Activated CD4-positive, alpha-beta memory T cell treated with anti-CD3 and anti-CD28 coated beads, Interleukin-2, amount 10 ng/mL, durations not matched to agents 7 days and 5 days (primary cell): ENCODE results near the gene DUSP18. TPM values are rescaled to one million over a fixed set of nuclear protein-coding genes. Genes with fewer than 3 reads are reported as not detected.
A peak's percentile ranks its signal among the peaks of the same experiment; 100 is the strongest.

Experiments
- CTCF ChIA-PET: fragments of 350-600 bp; sonication (Branson Sonifier 250); formaldehyde crosslinking; loops from one replicate; lab custom pipeline; 2021; ENCODE audit warnings: antibody characterized with exemption, inconsistent platforms; lab: Charles Lee
- POLR2A ChIA-PET: fragments of 350-600 bp; sonication (Branson Sonifier 250); formaldehyde crosslinking; loops from one replicate; lab custom pipeline; 2021; ENCODE audit warnings: antibody characterized with exemption; lab: Charles Lee
- DNase-seq: peaks from one replicate; pipeline ENCODE4 v3.0.0-alpha.2; 2020
- H3K27ac Mint-ChIP-seq: one replicate; pipeline ENCODE4 v1.8.0; 2021; ENCODE audit warnings: mild to moderate bottlenecking, mixed read lengths
- H3K27me3 Mint-ChIP-seq: one replicate; pipeline ENCODE4 v1.8.0; 2021; ENCODE audit warnings: mixed read lengths
- H3K36me3 Mint-ChIP-seq: one replicate; pipeline ENCODE4 v1.8.0; 2021; ENCODE audit warnings: low read depth, mixed read lengths
- H3K4me1 Mint-ChIP-seq: one replicate; pipeline ENCODE4 v1.8.0; 2021; ENCODE audit warnings: mixed read lengths
- H3K4me3 Mint-ChIP-seq: one replicate; pipeline ENCODE4 v1.8.0; 2021; ENCODE audit warnings: mild to moderate bottlenecking, mixed read lengths
- H3K9me3 Mint-ChIP-seq: one replicate; pipeline ENCODE4 v1.8.0; 2021; ENCODE audit warnings: mixed read lengths
- total RNA-seq, 2 experiments: library from RNA; stranded (reverse); gene quantifications; one replicate each; pipeline ENCODE4 v1.2.3, GENCODE V29; 2021

Gene DUSP18
- total RNA-seq, 2 experiments from 2014 or later: 14.3 to 18.5 TPM

GRCh38 chr22:30673136-30673535 lies 5.5 kb upstream of the DUSP18 start:
- H3K27ac Mint-ChIP-seq: no peak overlapping the region
- no peaks in the 10 kb centered on the region for H3K9me3 Mint-ChIP-seq
- no peak overlapping the region for H3K4me3 Mint-ChIP-seq
- H3K27me3 Mint-ChIP-seq: peaks cover 27% of the 10 kb centered on the region
- peaks cover 6% of the 10 kb centered on the region for H3K4me1 Mint-ChIP-seq
- no peaks in the 10 kb centered on the region for H3K36me3 Mint-ChIP-seq
- no peak for DNase-seq
- CTCF ChIA-PET: no interaction called here
- POLR2A ChIA-PET: no interaction called here

DNA sequence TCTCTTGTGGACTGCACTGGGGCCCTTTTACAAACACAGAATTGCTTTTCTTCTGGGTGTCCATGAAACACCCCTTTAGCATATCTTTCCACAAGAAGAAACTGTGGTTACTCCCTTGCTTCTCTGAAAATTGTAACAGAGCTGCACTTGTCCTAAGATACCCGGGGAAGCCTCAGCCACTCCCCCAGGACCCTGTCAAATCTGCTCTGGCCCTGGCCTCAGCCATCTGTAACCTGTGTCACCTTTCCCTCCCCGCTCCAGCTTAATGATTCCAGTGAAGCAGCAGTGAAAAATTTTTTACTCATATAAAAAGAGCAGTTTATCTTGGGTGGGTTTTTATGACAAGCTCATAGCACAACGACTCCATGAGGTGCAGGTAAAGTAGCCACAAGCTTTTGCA lies 3.4 kb upstream of the DUSP18 start:
- peaks cover 9% of the 10 kb centered on the region for H3K27me3 Mint-ChIP-seq
- peaks cover 15% of the 10 kb centered on the region for H3K4me1 Mint-ChIP-seq
- POLR2A ChIA-PET: interaction anchor here (1.0 kb wide), 1 partner anchor 37 kb away, joined by 4 read pairs; no protein-coding TSS in a partner anchor
- H3K4me3 Mint-ChIP-seq: no peak overlapping the region
- no peaks in the 10 kb centered on the region for H3K9me3 Mint-ChIP-seq
- no peak overlapping the region for H3K27ac Mint-ChIP-seq
- H3K36me3 Mint-ChIP-seq: no peaks in the 10 kb centered on the region
- CTCF ChIA-PET: interaction anchor here (0.7 to 1.1 kb wide), 2 partner anchors 21 to 36 kb away, joined by 3 to 4 read pairs; partner anchors contain the start of gene SLC35E4
- no peak for DNase-seq

GRCh38 chr22:30668386-30668710 lies 673 bp upstream of the DUSP18 start:
- no peak overlapping the region for H3K27ac Mint-ChIP-seq
- no peaks in the 10 kb centered on the region for H3K9me3 Mint-ChIP-seq
- peak overlapping the region; percentile 95 for H3K4me3 Mint-ChIP-seq
- peaks cover 24% of the 10 kb centered on the region for H3K4me1 Mint-ChIP-seq
- DNase-seq: no peak
- peaks cover 8% of the 10 kb centered on the region for H3K36me3 Mint-ChIP-seq
- ChIA-PET POLR2A (interaction anchor here (0.9 to 3.3 kb wide), 6 partner anchors 13 to 301 kb away, joined by 3 to 27 read pairs (median 4); partner anchors contain the start of genes SLC35E4 and TUG1), CTCF (interaction anchor here (0.5 to 3.1 kb wide), 4 partner anchors 17 to 87 kb away, joined by 3 to 20 read pairs (median 5); partner anchors contain the start of gene SLC35E4)
- peaks cover 3% of the 10 kb centered on the region for H3K27me3 Mint-ChIP-seq

DNA sequence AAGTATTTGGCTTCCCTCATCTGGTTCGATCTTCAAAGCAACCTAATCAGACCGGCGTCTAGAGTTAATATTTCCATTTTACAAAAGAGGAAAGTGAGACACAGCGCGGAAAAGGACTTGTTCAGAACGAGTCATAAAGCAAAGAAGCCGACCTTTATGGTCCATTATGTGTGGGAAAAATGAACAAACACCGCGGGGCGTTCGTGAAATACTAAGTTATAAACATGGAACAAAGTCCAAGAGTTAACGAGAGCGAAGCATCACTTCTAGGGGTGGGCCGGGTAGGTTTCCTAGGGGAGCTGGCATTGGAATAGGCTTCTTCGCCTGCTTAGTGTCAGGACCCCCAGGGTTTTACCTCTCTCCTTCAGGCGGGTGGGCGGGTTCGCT lies 575 bp downstream of the DUSP18 start:
- ChIA-PET POLR2A (interaction anchor here (0.7 to 3.3 kb wide), 8 partner anchors 9 to 302 kb away, joined by 3 to 27 read pairs (median 3); partner anchors contain the start of genes SLC35E4 and TUG1), CTCF (interaction anchor here (0.7 to 3.1 kb wide), 6 partner anchors 18 to 646 kb away, joined by 3 to 20 read pairs (median 4); partner anchors contain the start of gene SLC35E4)
- DNase-seq: no peak
- Mint-ChIP-seq H3K4me1 (peaks cover 24% of the 10 kb centered on the region), H3K36me3 (peaks cover 21% of the 10 kb centered on the region), H3K27ac (peak overlapping the region; percentile 81), H3K9me3 (no peaks in the 10 kb centered on the region), H3K27me3 (peaks cover 3% of the 10 kb centered on the region), H3K4me3 (peak overlapping the region; percentile 95)

DNA sequence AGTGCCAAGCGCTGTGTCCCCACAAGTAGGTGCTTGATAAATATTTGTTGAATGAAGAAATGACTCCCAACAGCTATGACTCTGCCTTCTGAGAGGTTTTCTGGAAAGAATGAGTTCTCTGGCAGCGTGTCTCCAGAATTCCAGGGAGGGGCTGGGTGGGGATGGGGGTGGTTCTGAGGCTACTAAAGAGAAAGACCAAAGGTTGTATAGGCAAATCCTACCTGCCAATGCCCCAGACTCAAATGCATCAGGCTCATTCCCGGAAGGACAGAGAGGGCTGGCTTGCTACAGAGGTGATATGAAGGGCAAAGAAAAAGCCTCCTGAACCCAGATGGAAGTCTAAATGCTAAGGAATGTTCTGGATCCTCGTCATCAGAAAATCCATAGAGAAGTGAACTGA lies 1.9 kb downstream of the DUSP18 start:
- peaks cover 3% of the 10 kb centered on the region for H3K27me3 Mint-ChIP-seq
- peaks cover 25% of the 10 kb centered on the region for H3K36me3 Mint-ChIP-seq
- no peak for DNase-seq
- CTCF ChIA-PET: interaction anchor here (2.7 to 3.1 kb wide), 2 partner anchors 31 kb away, joined by 8 to 20 read pairs; partner anchors contain the start of gene SLC35E4
- POLR2A ChIA-PET: no interaction called here
- no peak overlapping the region for H3K27ac Mint-ChIP-seq
- peaks cover 24% of the 10 kb centered on the region for H3K4me1 Mint-ChIP-seq
- peak overlapping the region; percentile 95 for H3K4me3 Mint-ChIP-seq
- no peaks in the 10 kb centered on the region for H3K9me3 Mint-ChIP-seq

DNA sequence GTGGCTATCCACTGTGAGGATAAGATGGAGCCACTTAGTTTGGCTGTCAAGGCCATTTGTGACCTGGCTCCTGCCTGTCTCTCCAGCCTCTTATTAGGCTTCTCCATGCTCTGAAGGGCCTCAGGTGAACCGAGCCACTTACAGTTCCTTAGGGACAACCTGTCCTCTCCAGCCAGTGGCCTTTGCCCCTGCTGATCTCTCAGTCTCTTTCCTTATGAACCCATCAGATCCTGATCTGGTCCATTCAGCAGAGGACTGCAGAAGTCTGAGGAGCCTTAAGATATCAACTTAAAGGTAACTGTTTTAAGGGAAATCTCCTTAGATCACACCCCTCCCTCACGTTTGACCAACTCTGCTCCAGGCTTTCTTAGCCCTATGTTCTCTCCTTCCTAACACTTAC lies 2.4 kb downstream of the DUSP18 start:
- no peak for DNase-seq
- ChIA-PET CTCF (interaction anchor here (2.7 kb wide), 1 partner anchor 30 kb away, joined by 8 read pairs; no protein-coding TSS in a partner anchor), POLR2A (no interaction called here)
- no peak overlapping the region for H3K4me3 Mint-ChIP-seq
- H3K36me3 Mint-ChIP-seq: peaks cover 29% of the 10 kb centered on the region
- no peaks in the 10 kb centered on the region for H3K9me3 Mint-ChIP-seq
- no peak overlapping the region for H3K27ac Mint-ChIP-seq
- H3K4me1 Mint-ChIP-seq: peaks cover 24% of the 10 kb centered on the region
- peaks cover 3% of the 10 kb centered on the region for H3K27me3 Mint-ChIP-seq

GRCh38 chr22:30664798-30665197 lies 2.9 kb downstream of the DUSP18 start:
- Mint-ChIP-seq H3K4me1 (peaks cover 24% of the 10 kb centered on the region), H3K9me3 (no peaks in the 10 kb centered on the region), H3K36me3 (peaks cover 32% of the 10 kb centered on the region), H3K27me3 (peaks cover 3% of the 10 kb centered on the region), H3K4me3 (no peak overlapping the region), H3K27ac (no peak overlapping the region)
- ChIA-PET POLR2A (interaction anchor here (0.6 kb wide), 1 partner anchor 10 kb away, joined by 3 read pairs; no protein-coding TSS in a partner anchor), CTCF (interaction anchor here (2.7 kb wide), 1 partner anchor 30 kb away, joined by 8 read pairs; no protein-coding TSS in a partner anchor)
- no peak for DNase-seq

DNA sequence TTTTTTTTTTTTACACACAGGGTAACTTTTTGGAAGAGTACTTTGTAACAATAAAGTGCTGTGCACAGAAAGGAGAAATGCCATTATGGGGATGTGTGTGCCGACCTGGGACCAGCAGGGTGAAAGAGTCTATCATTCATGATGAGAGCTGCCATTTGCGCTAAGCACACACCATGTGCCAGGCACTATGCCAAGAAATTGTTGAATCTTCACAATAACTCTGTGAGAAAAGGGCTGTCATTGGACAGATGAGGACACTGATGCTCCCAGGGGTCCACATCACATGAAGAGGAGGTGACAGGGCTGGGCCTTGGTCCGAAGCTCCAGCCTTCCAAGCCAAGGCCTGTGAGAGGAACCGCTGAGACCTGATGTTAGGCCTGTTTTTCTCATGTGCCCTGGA lies 5.6 kb downstream of the DUSP18 start:
- no peak overlapping the region for H3K27ac Mint-ChIP-seq
- no peaks in the 10 kb centered on the region for H3K27me3 Mint-ChIP-seq
- H3K9me3 Mint-ChIP-seq: no peaks in the 10 kb centered on the region
- peaks cover 39% of the 10 kb centered on the region for H3K36me3 Mint-ChIP-seq
- ChIA-PET CTCF (no interaction called here), POLR2A (interaction anchor here (2.0 to 3.0 kb wide), 2 partner anchors 12 to 27 kb away, joined by 9 to 18 read pairs; partner anchors contain the start of gene SLC35E4)
- peaks cover 17% of the 10 kb centered on the region for H3K4me1 Mint-ChIP-seq
- no peak for DNase-seq
- H3K4me3 Mint-ChIP-seq: no peak overlapping the region

DNA sequence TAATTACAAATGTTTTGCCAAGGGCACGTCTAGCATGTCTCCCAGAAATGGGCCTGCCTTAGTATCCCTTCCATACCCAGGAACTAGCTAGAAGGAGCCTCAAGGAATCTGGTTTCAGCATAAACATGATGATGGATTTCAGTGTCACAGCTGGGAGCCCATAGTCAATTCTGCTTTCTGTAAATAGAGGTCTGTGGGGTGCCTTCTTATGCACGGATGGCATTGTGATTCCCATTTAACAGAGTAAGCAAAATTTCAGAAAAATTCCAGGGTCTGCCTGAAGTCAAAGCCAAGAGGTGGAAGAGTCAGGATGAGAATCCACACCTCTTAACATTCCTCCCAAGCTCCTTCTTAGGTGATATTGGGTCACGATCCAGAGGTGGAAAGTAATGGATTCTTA lies 12.1 kb downstream of the DUSP18 start:
- H3K27me3 Mint-ChIP-seq: no peaks in the 10 kb centered on the region
- H3K9me3 Mint-ChIP-seq: no peaks in the 10 kb centered on the region
- peaks cover 24% of the 10 kb centered on the region for H3K36me3 Mint-ChIP-seq
- DNase-seq: no peak
- H3K27ac Mint-ChIP-seq: no peak overlapping the region
- ChIA-PET CTCF (interaction anchor here (0.7 to 1.0 kb wide), 2 partner anchors 21 to 100 kb away, joined by 3 to 4 read pairs; no protein-coding TSS in a partner anchor), POLR2A (interaction anchor here (0.6 to 1.4 kb wide), 2 partner anchors 9 to 12 kb away, joined by 3 to 4 read pairs; partner anchors contain the start of gene DUSP18)
- peaks cover 26% of the 10 kb centered on the region for H3K4me1 Mint-ChIP-seq
- H3K4me3 Mint-ChIP-seq: no peak overlapping the region

- DNase-seq: no peak
- Mint-ChIP-seq H3K9me3 (no peaks in the 10 kb centered on the region), H3K4me1 (peaks cover 37% of the 10 kb centered on the region), H3K27ac (no peak overlapping the region), H3K36me3 (peaks cover 16% of the 10 kb centered on the region), H3K4me3 (no peak overlapping the region), H3K27me3 (no peaks in the 10 kb centered on the region)
- ChIA-PET POLR2A (interaction anchor here (1.0 kb wide), 1 partner anchor 426 kb away, joined by 3 read pairs; no protein-coding TSS in a partner anchor), CTCF (no interaction called here)
These were observed 13.3 kb downstream of the DUSP18 start for GRCh38 chr22:30654361-30654760.

DNA sequence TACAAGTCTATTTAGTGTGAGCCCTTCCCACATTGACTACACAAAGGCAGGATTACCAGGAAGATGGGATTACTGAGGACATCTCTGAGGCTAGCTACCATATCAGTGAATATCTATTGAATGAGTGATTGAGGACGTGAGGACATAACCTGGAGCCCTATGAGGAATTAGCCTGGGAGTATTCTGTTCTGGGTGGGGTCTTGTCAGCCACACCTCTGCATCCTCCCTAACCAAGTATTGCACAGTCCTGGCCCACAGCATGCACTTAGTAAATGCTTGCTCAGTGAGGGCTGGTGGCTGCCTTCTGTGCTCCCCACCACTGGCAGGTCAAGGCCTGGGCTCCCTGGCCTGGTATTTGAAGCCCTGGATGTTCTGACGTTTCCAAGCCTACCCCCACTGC lies 14.8 kb downstream of the DUSP18 start:
- Mint-ChIP-seq H3K27me3 (no peaks in the 10 kb centered on the region), H3K9me3 (no peaks in the 10 kb centered on the region), H3K4me1 (peaks cover 48% of the 10 kb centered on the region), H3K36me3 (peaks cover 18% of the 10 kb centered on the region), H3K27ac (peak overlapping the region; percentile 30), H3K4me3 (no peak overlapping the region)
- ChIA-PET POLR2A (no interaction called here), CTCF (interaction anchor here (1.2 kb wide), 1 partner anchor 103 kb away, joined by 5 read pairs; no protein-coding TSS in a partner anchor)
- DNase-seq: no peak

- Mint-ChIP-seq H3K4me3 (no peak overlapping the region), H3K27me3 (no peaks in the 10 kb centered on the region), H3K9me3 (no peaks in the 10 kb centered on the region), H3K27ac (peak overlapping the region; percentile 16), H3K36me3 (peaks cover 21% of the 10 kb centered on the region), H3K4me1 (peaks cover 49% of the 10 kb centered on the region)
- CTCF ChIA-PET: interaction anchor here (1.3 to 4.0 kb wide), 7 partner anchors 12 to 363 kb away, joined by 4 to 43 read pairs (median 4); partner anchors contain the start of gene SLC35E4
- POLR2A ChIA-PET: interaction anchor here (1.8 to 6.1 kb wide), 5 partner anchors 10 to 93 kb away, joined by 6 to 69 read pairs (median 18); partner anchors contain the start of genes DUSP18 and SLC35E4
- DNase-seq: no peak
These were observed 17.1 kb downstream of the DUSP18 start for GRCh38 chr22:30650508-30651116.
